Measurements from ENCODE around the gene OSBPL7.

OSBPL7 gene

GRCh38 chr17:47808036-47808829 lies 13.4 kb downstream of the OSBPL7 start:
- in situ Hi-C loops (cut with MboI; ENCODE audit: low sequenced_read_pairs): no loop called here

GRCh38 chr17:47807421-47807820 lies 14.2 kb downstream of the OSBPL7 start:
- in situ Hi-C loops (cut with MboI; ENCODE audit: low sequenced_read_pairs): no loop called here

- in situ Hi-C loops (cut with MboI; ENCODE audit: low sequenced_read_pairs): no loop called here
Measured at GRCh38 chr17:47806913-47807255, 14.7 kb downstream of the OSBPL7 start.

GRCh38 chr17:47806026-47806912 lies 15.3 kb downstream of the OSBPL7 start:
- in situ Hi-C loops (cut with MboI; ENCODE audit: low sequenced_read_pairs): no loop called here

- in situ Hi-C loops (cut with MboI; ENCODE audit: low sequenced_read_pairs): no loop called here
Measured at GRCh38 chr17:47804461-47804860, 17.1 kb downstream of the OSBPL7 start.

- in situ Hi-C loops (cut with MboI; ENCODE audit: low sequenced_read_pairs): no loop called here
Measured at GRCh38 chr17:47803751-47804150, 17.8 kb downstream of the OSBPL7 start.

- in situ Hi-C loops (cut with MboI; ENCODE audit: low sequenced_read_pairs): no loop called here
Measured at GRCh38 chr17:47803201-47803600, 18.4 kb downstream of the OSBPL7 start.

- in situ Hi-C loops (cut with MboI; ENCODE audit: low sequenced_read_pairs): no loop called here
Measured at GRCh38 chr17:47802341-47803022, 19.1 kb downstream of the OSBPL7 start.

GRCh38 chr17:47801906-47802305 lies 19.7 kb downstream of the OSBPL7 start:
- in situ Hi-C loops (cut with MboI; ENCODE audit: low sequenced_read_pairs): no loop called here

GRCh38 chr17:47801176-47801765 lies 20.3 kb downstream of the OSBPL7 start:
- in situ Hi-C loops (cut with MboI; ENCODE audit: low sequenced_read_pairs): no loop called here

- in situ Hi-C loops (cut with MboI; ENCODE audit: low sequenced_read_pairs): no loop called here
Measured at GRCh38 chr17:47800686-47801085, 20.9 kb downstream of the OSBPL7 start.

GRCh38 chr17:47797797-47798196 lies 23.8 kb downstream of the OSBPL7 start:
- in situ Hi-C loops (cut with MboI; ENCODE audit: low sequenced_read_pairs): no loop called here

- in situ Hi-C loops (cut with MboI; ENCODE audit: low sequenced_read_pairs): no loop called here
Measured at GRCh38 chr17:47792979-47793378, 28.6 kb downstream of the OSBPL7 start.

- in situ Hi-C loops (cut with MboI; ENCODE audit: low sequenced_read_pairs): no loop called here
Measured at GRCh38 chr17:47792457-47792856, 29.1 kb downstream of the OSBPL7 start.

- in situ Hi-C loops (cut with MboI; ENCODE audit: low sequenced_read_pairs): no loop called here
Measured at GRCh38 chr17:47791025-47791424, 30.6 kb downstream of the OSBPL7 start.

GRCh38 chr17:47789611-47790561 lies 31.7 kb downstream of the OSBPL7 start:
- in situ Hi-C loops (cut with MboI; ENCODE audit: low sequenced_read_pairs): no loop called here

GRCh38 chr17:47785538-47786123 lies 36.0 kb downstream of the OSBPL7 start:
- in situ Hi-C loops (cut with MboI; ENCODE audit: low sequenced_read_pairs): no loop called here

- in situ Hi-C loops (cut with MboI; ENCODE audit: low sequenced_read_pairs): no loop called here
Measured at GRCh38 chr17:47781397-47781796, 40.2 kb downstream of the OSBPL7 start.

- in situ Hi-C loops (cut with MboI; ENCODE audit: low sequenced_read_pairs): no loop called here
Measured at GRCh38 chr17:47778184-47778635, 43.4 kb downstream of the OSBPL7 start.

Measured in HL-60/S4 treated with retinoic acid at 250 ng/mL for 4 days and 3 days (cell line).